Activated CD4-positive, alpha-beta memory T cell treated with anti-CD3 and anti-CD28 coated beads, Interleukin-2, amount 10 ng/mL, durations not matched to agents 7 days and 5 days (primary cell): ENCODE results near the gene PDE9A. TPM values are rescaled to one million over a fixed set of nuclear protein-coding genes. Genes with fewer than 3 reads are reported as not detected.
"Not testable (repeated sequence)": the region's sequence is repeated elsewhere in the genome, so short reads cannot be mapped to it uniquely, and the experiment has no call there.

ENCODE experiments used
- CTCF ChIA-PET: fragments of 350-600 bp; sonication (Branson Sonifier 250); formaldehyde crosslinking; loops from one replicate; lab custom pipeline; 2021; ENCODE audit warnings: antibody characterized with exemption, inconsistent platforms; lab: Charles Lee
- POLR2A ChIA-PET: fragments of 350-600 bp; sonication (Branson Sonifier 250); formaldehyde crosslinking; loops from one replicate; lab custom pipeline; 2021; ENCODE audit warnings: antibody characterized with exemption; lab: Charles Lee
- DNase-seq: peaks from one replicate; pipeline ENCODE4 v3.0.0-alpha.2; 2020
- H3K27ac Mint-ChIP-seq: one replicate; pipeline ENCODE4 v1.8.0; 2021; ENCODE audit warnings: mild to moderate bottlenecking, mixed read lengths
- H3K27me3 Mint-ChIP-seq: one replicate; pipeline ENCODE4 v1.8.0; 2021; ENCODE audit warnings: mixed read lengths
- H3K36me3 Mint-ChIP-seq: one replicate; pipeline ENCODE4 v1.8.0; 2021; ENCODE audit warnings: low read depth, mixed read lengths
- H3K4me1 Mint-ChIP-seq: one replicate; pipeline ENCODE4 v1.8.0; 2021; ENCODE audit warnings: mixed read lengths
- H3K4me3 Mint-ChIP-seq: one replicate; pipeline ENCODE4 v1.8.0; 2021; ENCODE audit warnings: mild to moderate bottlenecking, mixed read lengths
- H3K9me3 Mint-ChIP-seq: one replicate; pipeline ENCODE4 v1.8.0; 2021; ENCODE audit warnings: mixed read lengths
- total RNA-seq, 2 experiments: library from RNA; stranded (reverse); gene quantifications; one replicate each; pipeline ENCODE4 v1.2.3, GENCODE V29; 2021

Gene PDE9A
- total RNA-seq, 2 experiments from 2014 or later: 13.9 to 14.3 TPM

- CTCF ChIA-PET: no interaction called here
- Mint-ChIP-seq H3K27ac (no peak overlapping the region), H3K36me3 (no peaks in the 10 kb centered on the region)
Measured at GRCh38 chr21:42701706-42702456, 48.5 kb downstream of the PDE9A start.

GRCh38 chr21:42702720-42703119, 49.3 kb downstream of the PDE9A start:
- Mint-ChIP-seq H3K27ac (no peak overlapping the region), H3K27me3 (peaks cover 3% of the 10 kb centered on the region), H3K9me3 (no peaks in the 10 kb centered on the region), H3K4me1 (no peaks in the 10 kb centered on the region), H3K4me3 (no peak overlapping the region), H3K36me3 (no peaks in the 10 kb centered on the region)
- ChIA-PET POLR2A (no interaction called here), CTCF (no interaction called here)
- DNase-seq: no peak

More at GRCh38 chr21:42701706-42702456, 48.5 kb downstream of the PDE9A start:
- Mint-ChIP-seq H3K4me3 (no peak overlapping the region), H3K9me3 (no peaks in the 10 kb centered on the region), H3K27me3 (peaks cover 3% of the 10 kb centered on the region), H3K4me1 (no peaks in the 10 kb centered on the region)
- POLR2A ChIA-PET: interaction anchor here (0.7 kb wide), 1 partner anchor 36 kb away, joined by 3 read pairs; no protein-coding TSS in a partner anchor
- DNase-seq: no peak

- CTCF ChIA-PET: no interaction called here
- no peak for DNase-seq
- no peak overlapping the region for H3K4me3 Mint-ChIP-seq
- H3K36me3 Mint-ChIP-seq: no peaks in the 10 kb centered on the region
- POLR2A ChIA-PET: no interaction called here
- no peaks in the 10 kb centered on the region for H3K4me1 Mint-ChIP-seq
- H3K9me3 Mint-ChIP-seq: no peaks in the 10 kb centered on the region
- no peak overlapping the region for H3K27ac Mint-ChIP-seq
- peaks cover 3% of the 10 kb centered on the region for H3K27me3 Mint-ChIP-seq
Measured at GRCh38 chr21:42703136-42703908, 49.9 kb downstream of the PDE9A start.

- Mint-ChIP-seq H3K27me3 (peaks cover 3% of the 10 kb centered on the region), H3K9me3 (no peaks in the 10 kb centered on the region), H3K36me3 (no peaks in the 10 kb centered on the region), H3K4me1 (no peaks in the 10 kb centered on the region), H3K4me3 (no peak overlapping the region), H3K27ac (no peak overlapping the region)
- ChIA-PET CTCF (no interaction called here), POLR2A (no interaction called here)
- DNase-seq: no peak
Measured at GRCh38 chr21:42703965-42704364, 50.5 kb downstream of the PDE9A start.

- peaks cover 3% of the 10 kb centered on the region for H3K27me3 Mint-ChIP-seq
- H3K4me3 Mint-ChIP-seq: no peak overlapping the region
- no peaks in the 10 kb centered on the region for H3K9me3 Mint-ChIP-seq
- POLR2A ChIA-PET: no interaction called here
- H3K36me3 Mint-ChIP-seq: no peaks in the 10 kb centered on the region
- H3K4me1 Mint-ChIP-seq: no peaks in the 10 kb centered on the region
- no peak for DNase-seq
- no peak overlapping the region for H3K27ac Mint-ChIP-seq
- CTCF ChIA-PET: no interaction called here
Measured at GRCh38 chr21:42704861-42705260, 51.4 kb downstream of the PDE9A start.

- no peaks in the 10 kb centered on the region for H3K4me1 Mint-ChIP-seq
- H3K36me3 Mint-ChIP-seq: no peaks in the 10 kb centered on the region
- no peak for DNase-seq
- CTCF ChIA-PET: no interaction called here
- no peaks in the 10 kb centered on the region for H3K9me3 Mint-ChIP-seq
- no peak overlapping the region for H3K27ac Mint-ChIP-seq
- POLR2A ChIA-PET: no interaction called here
- no peak overlapping the region for H3K4me3 Mint-ChIP-seq
- peaks cover 3% of the 10 kb centered on the region for H3K27me3 Mint-ChIP-seq
Measured at GRCh38 chr21:42705346-42705745, 51.9 kb downstream of the PDE9A start.

GRCh38 chr21:42705746-42706374, 52.4 kb downstream of the PDE9A start:
- H3K4me1 Mint-ChIP-seq: no peaks in the 10 kb centered on the region
- peaks cover 3% of the 10 kb centered on the region for H3K27me3 Mint-ChIP-seq
- CTCF ChIA-PET: no interaction called here
- no peak for DNase-seq
- no peak overlapping the region for H3K27ac Mint-ChIP-seq
- H3K9me3 Mint-ChIP-seq: no peaks in the 10 kb centered on the region
- POLR2A ChIA-PET: no interaction called here
- no peaks in the 10 kb centered on the region for H3K36me3 Mint-ChIP-seq
- no peak overlapping the region for H3K4me3 Mint-ChIP-seq

GRCh38 chr21:42706765-42707164, 53.3 kb downstream of the PDE9A start:
- H3K36me3 Mint-ChIP-seq: no peaks in the 10 kb centered on the region
- POLR2A ChIA-PET: no interaction called here
- CTCF ChIA-PET: no interaction called here

GRCh38 chr21:42707207-42707830, 53.9 kb downstream of the PDE9A start:
- Mint-ChIP-seq H3K9me3 (no peaks in the 10 kb centered on the region), H3K27ac (no peak overlapping the region), H3K4me1 (no peaks in the 10 kb centered on the region), H3K4me3 (no peak overlapping the region), H3K27me3 (no peaks in the 10 kb centered on the region), H3K36me3 (no peaks in the 10 kb centered on the region)
- ChIA-PET POLR2A (no interaction called here), CTCF (no interaction called here)
- DNase-seq: no peak

More at GRCh38 chr21:42706765-42707164, 53.3 kb downstream of the PDE9A start:
- Mint-ChIP-seq H3K4me1 (no peaks in the 10 kb centered on the region), H3K4me3 (no peak overlapping the region), H3K27me3 (peaks cover under 1% of the 10 kb centered on the region), H3K27ac (no peak overlapping the region), H3K9me3 (no peaks in the 10 kb centered on the region)
- DNase-seq: no peak

GRCh38 chr21:42708107-42708506, 54.7 kb downstream of the PDE9A start:
- Mint-ChIP-seq H3K27me3 (no peaks in the 10 kb centered on the region), H3K4me1 (no peaks in the 10 kb centered on the region), H3K27ac (no peak overlapping the region), H3K4me3 (no peak overlapping the region), H3K9me3 (no peaks in the 10 kb centered on the region), H3K36me3 (no peaks in the 10 kb centered on the region)
- ChIA-PET POLR2A (no interaction called here), CTCF (no interaction called here)
- no peak for DNase-seq

- POLR2A ChIA-PET, CTCF ChIA-PET: not testable (repeated sequence)
Measured at GRCh38 chr21:42708916-42709315, 55.5 kb downstream of the PDE9A start.

GRCh38 chr21:42711667-42712066, 58.2 kb downstream of the PDE9A start:
- CTCF ChIA-PET: interaction anchor here (1.5 kb wide), 1 partner anchor 27 kb away, joined by 3 read pairs; no protein-coding TSS in a partner anchor
- no peaks in the 10 kb centered on the region for H3K27me3 Mint-ChIP-seq

More at GRCh38 chr21:42708916-42709315, 55.5 kb downstream of the PDE9A start:
- not testable (repeated sequence) for H3K4me1 Mint-ChIP-seq, H3K9me3 Mint-ChIP-seq, H3K27me3 Mint-ChIP-seq, DNase-seq, H3K4me3 Mint-ChIP-seq, H3K27ac Mint-ChIP-seq, H3K36me3 Mint-ChIP-seq

GRCh38 chr21:42715427-42715826, 62.0 kb downstream of the PDE9A start:
- H3K27me3 Mint-ChIP-seq, DNase-seq, H3K36me3 Mint-ChIP-seq, H3K4me3 Mint-ChIP-seq, H3K4me1 Mint-ChIP-seq, H3K9me3 Mint-ChIP-seq, H3K27ac Mint-ChIP-seq, POLR2A ChIA-PET: not testable (repeated sequence)
- CTCF ChIA-PET: interaction anchor here (1.2 kb wide), 1 partner anchor 61 kb away, joined by 3 read pairs; no protein-coding TSS in a partner anchor

More at GRCh38 chr21:42711667-42712066, 58.2 kb downstream of the PDE9A start:
- DNase-seq: no peak
- no peak overlapping the region for H3K4me3 Mint-ChIP-seq
- no peaks in the 10 kb centered on the region for H3K9me3 Mint-ChIP-seq
- no peaks in the 10 kb centered on the region for H3K36me3 Mint-ChIP-seq
- H3K27ac Mint-ChIP-seq: no peak overlapping the region
- H3K4me1 Mint-ChIP-seq: no peaks in the 10 kb centered on the region
- POLR2A ChIA-PET: no interaction called here
